Adrenal gland (tissue), 12 donors: ENCODE results near the gene ATP1A1. TPM values are rescaled to one million over a fixed set of nuclear protein-coding genes. Genes with fewer than 3 reads are reported as not detected.

Experiments
- DNase-seq, 7 donors: peaks; one replicate each; pipeline ENCODE4 v3.0.0-alpha.2; 2019 to 2020
- H3K27ac ChIP-seq, 5 donors: fragments of 200-600 bp; sonication (generic) in 4 of 5; 1 replicate in 3 of 5; 2 replicates in 2 of 5; pipeline versions ENCODE4 v1.5.1 to v1.8.0; 2016 to 2020; ENCODE audit warnings: mild to moderate bottlenecking in 1 of 5
- H3K27me3 ChIP-seq: fragments of 200-600 bp; 2 replicates; pipeline ENCODE4 v1.8.0; 2021
- H3K36me3 ChIP-seq, 2 donors: fragments of 200-600 bp; replicated peaks in 1 of 2; 1 replicate in 1 of 2; 2 replicates in 1 of 2; pipeline versions ENCODE4 v1.5.1 to v1.8.0; 2018 to 2022
- H3K4me1 ChIP-seq, 2 donors: fragments of 200-600 bp; replicated peaks in 1 of 2; 1 replicate in 1 of 2; 2 replicates in 1 of 2; pipeline versions ENCODE4 v1.5.1 to v1.8.0; 2018 to 2021
- H3K4me3 ChIP-seq, 4 donors: fragments of 200-600 bp; sonication (generic) in 3 of 4; one replicate each; pipeline ENCODE4 v1.5.1; 2016 to 2018
- H3K9me3 ChIP-seq, 3 donors: fragments of 200-600 bp; sonication (generic) in 1 of 3; replicated peaks in 1 of 3; 1 replicate in 2 of 3; 2 replicates in 1 of 3; pipeline versions ENCODE4 v1.5.1 to v1.8.0; 2016 to 2021
- CTCF ChIP-seq, 6 experiments: fragments of 450-650 bp in 4 of 6; fragments of 200-600 bp in 2 of 6; sonication (generic) in 1 of 6; IDR thresholded peaks; 1 replicate in 5 of 6; 2 replicates in 1 of 6; pipeline versions ENCODE4 v1.5.1 to v1.8.0; 2016 to 2021; ENCODE audit warnings: antibody characterized with exemption in 6 of 6, mild to moderate bottlenecking in 2 of 6, moderate library complexity in 1 of 6
- POLR2A ChIP-seq, 2 donors: fragments of 450-650 bp; IDR thresholded peaks; one replicate each; pipeline ENCODE4 v1.6.1; 2017; ENCODE audit warnings: antibody characterized with exemption in 2 of 2, mild to moderate bottlenecking in 2 of 2, moderate library complexity in 1 of 2
- WGBS, 4 donors: extraction: QIAGEN DNeasy Blood & Tissue Kit in 2 of 4; methylation state at CpG; one replicate each; pipeline versions ENCODE4 v1.1.5 to v1.1.7; 2013 to 2017; 5-methylcytosine and 5-hydroxymethylcytosine counted together
- intact Hi-C, 2 donors: fragments of 100-400 bp; cut with DNase I; formaldehyde crosslinking; loops; one replicate each; pipeline versions ENCODE4 v1.14.1 to v1.15.0; 2022 to 2023
- polyA plus RNA-seq, 3 donors: library from polyadenylated mRNA; stranded (reverse); fragments of 200-250 nt in 2 of 3; fragments of 350-450 nt in 1 of 3; fragmentation: Illumina TruSeq in 1 of 3; extraction: RNeasy Lipid Tissue Mini Kit (QIAGEN cat#74804) in 1 of 3; gene quantifications; one replicate each; pipeline ENCODE4 v1.2.3, GENCODE V29; 2013 to 2014
- total RNA-seq, 9 donors: library from RNA; depleted of rRNA in 4 of 9; stranded (reverse); fragments of >200 nt in 4 of 9; fragments of 120-200 nt in 1 of 9; fragmentation: NEBNext Ultra II Directional in 1 of 9; extraction: Animal tissue kit (Norgen Biotek cat#: 25700) in 1 of 9; gene quantifications; one replicate each; pipeline versions ENCODE4 v1.1.0 to v1.2.4, GENCODE V29; 2013 to 2023
- donor health status: healthy with polysubstance abuse.
- donor health status: Bipolar disorder and iron deficiency.
- donor health status: DM: yes; HTN: yes; CAD: no.
- donor health status: DM: no; HTN: no; CAD: no.
- donor health status: DM: no; HTN: no; CAD: no.
- donor health status: DM: yes; HTN: yes; CAD: no.

ATP1A1 gene
- total and polyA plus RNA-seq, 12 donors, result 60.7 to 377 (median 222) TPM

- H3K27ac ChIP-seq, result no peak overlapping the region
- 88 to 93% (median 91%) methylated on average over 4 of the region's 4 CpGs for WGBS, 4 donors
- H3K4me1 ChIP-seq, result no peaks in the 10 kb centered on the region
- H3K27me3 ChIP-seq, result no peaks in the 10 kb centered on the region
- no peaks in the 10 kb centered on the region for H3K9me3 ChIP-seq
- no peak for DNase-seq
- intact Hi-C loops, result no loop called here
- no peak for TF ChIP-seq POLR2A (IDR thresholded peaks at IDR 0.05)
- TF ChIP-seq CTCF (IDR thresholded peaks at IDR 0.05), result no peak
- H3K36me3 ChIP-seq, result no peaks in the 10 kb centered on the region
- no peak overlapping the region for H3K4me3 ChIP-seq
Observed at GRCh38 chr1:116343019-116343418, 30.0 kb upstream of the ATP1A1 start.

- Histone ChIP-seq H3K4me1 (no peaks in the 10 kb centered on the region), H3K9me3 (no peaks in the 10 kb centered on the region), H3K36me3 (no peaks in the 10 kb centered on the region), H3K27me3 (no peaks in the 10 kb centered on the region), H3K4me3 (no peak overlapping the region), H3K27ac (no peak overlapping the region)
- no peak for DNase-seq
- TF ChIP-seq CTCF (IDR thresholded peaks at IDR 0.05) (no peak), POLR2A (IDR thresholded peaks at IDR 0.05) (no peak)
- 92 to 100% (median 96%) methylated on average over 1 of the region's 1 CpG for WGBS, 4 donors
- intact Hi-C loops, result loop anchor here in 1 of 2 donors (5.0 kb wide), 1 partner anchor 142 kb away; no protein-coding TSS in a partner anchor
Observed at GRCh38 chr1:116345011-116345410, 28.0 kb upstream of the ATP1A1 start.

- no peaks in the 10 kb centered on the region for H3K27me3 ChIP-seq
- WGBS, 4 donors, result 23 to 35% (median 30%) methylated on average over 2 of the region's 2 CpGs
- no peak for DNase-seq
- H3K27ac ChIP-seq, result no peak overlapping the region
- H3K36me3 ChIP-seq, result no peaks in the 10 kb centered on the region
- H3K4me1 ChIP-seq, result no peaks in the 10 kb centered on the region
- intact Hi-C loops, result loop anchor here in 1 of 2 donors (5.0 kb wide), 1 partner anchor 141 kb away; no protein-coding TSS in a partner anchor
- TF ChIP-seq CTCF (IDR thresholded peaks at IDR 0.05) (no peak), POLR2A (IDR thresholded peaks at IDR 0.05) (no peak)
- H3K9me3 ChIP-seq, result no peaks in the 10 kb centered on the region
- H3K4me3 ChIP-seq, result no peak overlapping the region
Observed at GRCh38 chr1:116345843-116346242, 27.2 kb upstream of the ATP1A1 start.

GRCh38 chr1:116346943-116347673, 25.9 kb upstream of the ATP1A1 start:
- intact Hi-C loops, result loop anchor here in 1 of 2 donors (5.0 kb wide), 1 partner anchor 140 kb away; no protein-coding TSS in a partner anchor
- WGBS, 4 donors, result 69 to 83% (median 76%) methylated on average over 4 of the region's 4 CpGs

More at GRCh38 chr1:116346943-116347673, 25.9 kb upstream of the ATP1A1 start:
- H3K9me3 ChIP-seq, result no peaks in the 10 kb centered on the region
- H3K4me1 ChIP-seq, result no peaks in the 10 kb centered on the region
- H3K4me3 ChIP-seq, result no peak overlapping the region
- TF ChIP-seq POLR2A (IDR thresholded peaks at IDR 0.05) (no peak), CTCF (IDR thresholded peaks at IDR 0.05) (no peak)
- no peaks in the 10 kb centered on the region for H3K36me3 ChIP-seq
- no peaks in the 10 kb centered on the region for H3K27me3 ChIP-seq
- DNase-seq, result no peak
- H3K27ac ChIP-seq, result no peak overlapping the region
